Colonic mucosa (tissue), 4 donors: ENCODE measurements around the gene ZNF610. TPM values are rescaled to one million over a fixed set of nuclear protein-coding genes. Genes with fewer than 3 reads are reported as not detected.
"Not testable (repeated sequence)": the region's sequence is repeated elsewhere in the genome, so short reads cannot be mapped to it uniquely, and the experiment has no call there.

Source experiments
- DNase-seq: peaks from one replicate; pipeline ENCODE4 v3.0.0-alpha.2; 2020
- H3K27ac ChIP-seq: fragments of 200-600 bp; one replicate; pipeline ENCODE4 v1.8.0; 2021
- H3K27me3 ChIP-seq: fragments of 200-600 bp; one replicate; pipeline ENCODE4 v1.8.0; 2021
- H3K36me3 ChIP-seq: fragments of 200-600 bp; one replicate; pipeline ENCODE4 v1.8.0; 2021
- H3K4me1 ChIP-seq: fragments of 200-600 bp; one replicate; pipeline ENCODE4 v1.8.0; 2021; ENCODE audit warnings: mild to moderate bottlenecking
- H3K4me3 ChIP-seq: fragments of 200-600 bp; one replicate; pipeline ENCODE4 v1.8.0; 2021
- H3K9ac ChIP-seq, 2 donors: one replicate each; pipeline ENCODE4 v1.7.0; 2013; ENCODE audit warnings: control low read depth in 2 of 2, low read depth in 2 of 2, low read length in 2 of 2
- H3K9me3 ChIP-seq: fragments of 200-600 bp; one replicate; pipeline ENCODE4 v1.8.0; 2021
- intact Hi-C: fragments of 100-400 bp; cut with DNase I; formaldehyde crosslinking; loops from one replicate; pipeline ENCODE4 v1.14.1; 2022
- total RNA-seq, 2 donors: library from RNA; stranded (reverse); fragmentation: NEBNext Ultra II Directional in 1 of 2; extraction: Animal tissue kit (Norgen Biotek cat#: 25700) in 1 of 2; gene quantifications; one replicate each; pipeline ENCODE4 v1.2.1, GENCODE V29; 2021
- TF ChIP-seq, protein P1 (sequence below): fragments of 200-600 bp; IDR thresholded peaks from one replicate; pipeline ENCODE4 v1.8.0; 2022; ENCODE audit warnings: antibody characterized with exemption, mild to moderate bottlenecking
- donor health status: healthy.
- donor health status: DM: no; HTN: no; CAD: no.
- donor health status: DM: no; HTN: no; CAD: no.

Gene ZNF610
- total RNA-seq, 2 donors from 2014 or later = 0.84 to 1.6 TPM

DNA sequence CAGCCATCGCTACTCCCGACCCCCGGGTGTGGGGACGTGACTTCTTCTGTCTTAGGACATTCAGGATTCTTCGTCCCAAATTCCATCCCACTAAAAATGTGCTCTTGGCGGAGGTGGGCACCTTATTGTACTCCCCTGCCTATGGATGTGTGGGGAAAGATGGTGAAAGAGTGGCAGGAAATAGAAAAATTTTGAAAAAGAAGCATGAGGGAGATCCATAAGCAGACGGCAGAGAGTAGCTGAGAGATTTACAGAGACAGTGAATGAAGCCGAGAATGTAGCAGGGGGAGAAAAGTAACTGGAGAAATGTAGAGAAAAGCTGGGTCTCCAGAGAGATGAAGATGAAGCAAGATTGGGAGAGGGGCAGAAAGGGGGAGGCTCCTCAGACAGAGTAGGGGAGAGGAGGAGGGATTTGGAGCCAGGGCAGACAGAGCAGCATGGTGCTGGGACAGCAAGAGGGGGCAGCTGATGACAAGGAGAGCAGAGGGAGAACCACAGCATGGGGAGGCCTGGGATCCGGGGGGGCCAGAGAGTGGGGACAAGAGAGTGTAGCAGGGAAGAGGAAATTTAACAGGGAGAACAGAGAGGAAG, 843 bp downstream of the ZNF610 start:
- TF ChIP-seq, protein P1, sequence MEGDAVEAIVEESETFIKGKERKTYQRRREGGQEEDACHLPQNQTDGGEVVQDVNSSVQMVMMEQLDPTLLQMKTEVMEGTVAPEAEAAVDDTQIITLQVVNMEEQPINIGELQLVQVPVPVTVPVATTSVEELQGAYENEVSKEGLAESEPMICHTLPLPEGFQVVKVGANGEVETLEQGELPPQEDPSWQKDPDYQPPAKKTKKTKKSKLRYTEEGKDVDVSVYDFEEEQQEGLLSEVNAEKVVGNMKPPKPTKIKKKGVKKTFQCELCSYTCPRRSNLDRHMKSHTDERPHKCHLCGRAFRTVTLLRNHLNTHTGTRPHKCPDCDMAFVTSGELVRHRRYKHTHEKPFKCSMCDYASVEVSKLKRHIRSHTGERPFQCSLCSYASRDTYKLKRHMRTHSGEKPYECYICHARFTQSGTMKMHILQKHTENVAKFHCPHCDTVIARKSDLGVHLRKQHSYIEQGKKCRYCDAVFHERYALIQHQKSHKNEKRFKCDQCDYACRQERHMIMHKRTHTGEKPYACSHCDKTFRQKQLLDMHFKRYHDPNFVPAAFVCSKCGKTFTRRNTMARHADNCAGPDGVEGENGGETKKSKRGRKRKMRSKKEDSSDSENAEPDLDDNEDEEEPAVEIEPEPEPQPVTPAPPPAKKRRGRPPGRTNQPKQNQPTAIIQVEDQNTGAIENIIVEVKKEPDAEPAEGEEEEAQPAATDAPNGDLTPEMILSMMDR = no peak
- Histone ChIP-seq H3K4me1 (no peaks in the 10 kb centered on the region), H3K9ac (peak overlapping the region; percentile 84 to 85), H3K27ac (peak overlapping the region; percentile 37), H3K36me3 (no peaks in the 10 kb centered on the region), H3K4me3 (peak overlapping the region; percentile 70), H3K27me3 (no peaks in the 10 kb centered on the region), H3K9me3 (no peaks in the 10 kb centered on the region)
- intact Hi-C loops = no loop called here
- no peak for DNase-seq

GRCh38 chr19:52339022-52339421, 3.0 kb downstream of the ZNF610 start:
- H3K9ac ChIP-seq, H3K36me3 ChIP-seq, H3K4me3 ChIP-seq, DNase-seq, H3K9me3 ChIP-seq, intact Hi-C loops, H3K27ac ChIP-seq, H3K27me3 ChIP-seq, H3K4me1 ChIP-seq: not testable (repeated sequence)

GRCh38 chr19:52343548-52343947, 7.5 kb downstream of the ZNF610 start:
- H3K27ac ChIP-seq = no peak overlapping the region
- TF ChIP-seq, protein P1 = no peak
- H3K4me3 ChIP-seq = no peak overlapping the region
- peak; percentile 25 for DNase-seq
- H3K27me3 ChIP-seq = no peaks in the 10 kb centered on the region
- no peak overlapping the region for H3K9ac ChIP-seq
- no peaks in the 10 kb centered on the region for H3K4me1 ChIP-seq
- H3K36me3 ChIP-seq = no peaks in the 10 kb centered on the region
- intact Hi-C loops = no loop called here
- H3K9me3 ChIP-seq = peaks cover 5% of the 10 kb centered on the region

DNA sequence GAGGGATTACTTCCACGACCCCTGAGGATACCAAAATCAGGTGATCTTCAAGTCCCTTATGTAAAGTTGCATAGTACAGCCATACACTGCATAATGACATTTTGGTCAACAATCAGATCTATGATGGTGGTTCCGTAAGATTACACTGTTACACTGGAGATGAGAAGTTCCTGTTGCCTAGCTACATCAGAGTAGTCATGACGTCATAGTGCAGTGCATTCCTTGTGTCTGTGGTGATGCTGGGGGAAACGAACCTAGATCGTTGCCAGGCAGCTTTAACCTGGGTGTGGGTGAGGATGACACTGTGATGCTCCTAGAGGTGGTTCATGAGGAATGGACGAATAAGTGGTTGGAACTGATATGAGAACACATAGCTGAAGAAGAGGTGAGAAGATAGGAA, 9.1 kb downstream of the ZNF610 start:
- H3K36me3 ChIP-seq = no peaks in the 10 kb centered on the region
- TF ChIP-seq, protein P1 = no peak
- H3K4me1 ChIP-seq = no peaks in the 10 kb centered on the region
- intact Hi-C loops = no loop called here
- H3K27ac ChIP-seq = no peak overlapping the region
- no peaks in the 10 kb centered on the region for H3K27me3 ChIP-seq
- no peak for DNase-seq
- H3K9me3 ChIP-seq = peaks cover 5% of the 10 kb centered on the region
- H3K4me3 ChIP-seq = no peak overlapping the region
- H3K9ac ChIP-seq = no peak overlapping the region

DNA sequence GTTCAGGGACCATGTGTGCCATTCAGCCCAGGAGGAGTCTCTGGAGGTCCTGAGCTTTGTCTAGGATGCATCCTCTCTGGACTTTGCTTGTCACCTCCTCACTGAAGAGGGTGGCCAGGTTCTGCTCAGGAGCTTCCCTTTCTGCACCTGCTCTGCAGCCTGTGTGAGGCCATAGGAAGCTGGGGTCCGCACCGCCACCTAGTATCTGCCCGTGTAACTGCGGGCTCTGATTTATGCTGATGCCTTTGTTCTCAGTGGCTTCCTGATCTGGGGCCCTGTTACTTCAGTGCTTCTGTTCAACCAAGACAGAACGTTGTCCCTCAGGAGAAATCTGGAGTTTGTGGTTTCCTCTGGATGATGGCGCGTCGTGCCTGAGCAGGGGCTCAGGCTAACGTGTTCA, 15.5 kb downstream of the ZNF610 start:
- H3K36me3 ChIP-seq = no peaks in the 10 kb centered on the region
- TF ChIP-seq, protein P1 = no peak
- DNase-seq = no peak
- no peak overlapping the region for H3K4me3 ChIP-seq
- no peaks in the 10 kb centered on the region for H3K4me1 ChIP-seq
- H3K9ac ChIP-seq = no peak overlapping the region
- H3K27me3 ChIP-seq = no peaks in the 10 kb centered on the region
- no peak overlapping the region for H3K27ac ChIP-seq
- intact Hi-C loops = no loop called here
- H3K9me3 ChIP-seq = peaks cover 5% of the 10 kb centered on the region

DNA sequence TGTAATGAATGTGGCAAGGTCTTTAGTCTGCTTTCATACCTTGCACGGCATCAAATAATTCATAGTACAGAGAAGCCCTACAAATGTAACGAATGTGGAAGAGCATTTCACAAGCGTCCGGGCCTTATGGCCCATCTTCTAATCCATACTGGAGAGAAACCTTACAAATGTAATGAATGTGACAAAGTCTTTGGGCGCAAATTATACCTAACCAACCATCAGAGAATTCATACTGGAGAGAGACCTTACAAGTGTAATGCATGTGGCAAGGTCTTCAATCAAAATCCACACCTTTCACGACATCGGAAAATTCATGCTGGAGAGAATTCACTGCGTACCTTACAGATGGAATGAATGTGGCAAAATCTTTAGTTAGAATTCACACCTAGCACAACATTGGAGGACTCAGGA, 30.4 kb downstream of the ZNF610 start:
- Histone ChIP-seq H3K9ac (no peak overlapping the region), H3K4me3 (no peak overlapping the region), H3K4me1 (no peaks in the 10 kb centered on the region), H3K27ac (no peak overlapping the region), H3K27me3 (no peaks in the 10 kb centered on the region), H3K36me3 (no peaks in the 10 kb centered on the region), H3K9me3 (peaks cover 17% of the 10 kb centered on the region)
- DNase-seq = no peak
- TF ChIP-seq, protein P1 = no peak
- intact Hi-C loops = no loop called here
